GM19372 (cell line): ENCODE results near the gene ANKRD24.
"Not testable (repeated sequence)": the region's sequence is repeated elsewhere in the genome, so short reads cannot be mapped to it uniquely, and the experiment has no call there.

ENCODE experiments used
- ATAC-seq: cut with Tn5 transposase; IDR thresholded peaks from one replicate; pipeline ENCODE4 v1.9.1; 2021; ENCODE audit warnings: mild to moderate bottlenecking, low read depth, moderate library complexity; ENCODE audit not compliant: unreplicated experiment

The ANKRD24 gene

GRCh38 chr19:4182084-4182810 lies at the start of gene ANKRD24, which contains the start of gene SIRT6:
TSS of gene ANKRD24 (plus strand) at chr19:4182689. CDS start at chr19:4186426, 3,737 bp downstream.
TSS of gene SIRT6 (minus strand) at chr19:4182563. CDS start at chr19:4182539, 24 bp downstream.
- peak; percentile 87 for ATAC-seq

GRCh38 chr19:4134351-4134750 lies 48.1 kb upstream of the ANKRD24 start:
- ATAC-seq = no peak

GRCh38 chr19:4135386-4135785 lies 47.1 kb upstream of the ANKRD24 start:
- not testable (repeated sequence) for ATAC-seq

- no peak for ATAC-seq
Observed at GRCh38 chr19:4136680-4137088, 45.8 kb upstream of the ANKRD24 start.

GRCh38 chr19:4138445-4138844 lies 44.0 kb upstream of the ANKRD24 start:
- no peak for ATAC-seq

- no peak for ATAC-seq
Observed at GRCh38 chr19:4139614-4140236, 42.8 kb upstream of the ANKRD24 start.

DNA sequence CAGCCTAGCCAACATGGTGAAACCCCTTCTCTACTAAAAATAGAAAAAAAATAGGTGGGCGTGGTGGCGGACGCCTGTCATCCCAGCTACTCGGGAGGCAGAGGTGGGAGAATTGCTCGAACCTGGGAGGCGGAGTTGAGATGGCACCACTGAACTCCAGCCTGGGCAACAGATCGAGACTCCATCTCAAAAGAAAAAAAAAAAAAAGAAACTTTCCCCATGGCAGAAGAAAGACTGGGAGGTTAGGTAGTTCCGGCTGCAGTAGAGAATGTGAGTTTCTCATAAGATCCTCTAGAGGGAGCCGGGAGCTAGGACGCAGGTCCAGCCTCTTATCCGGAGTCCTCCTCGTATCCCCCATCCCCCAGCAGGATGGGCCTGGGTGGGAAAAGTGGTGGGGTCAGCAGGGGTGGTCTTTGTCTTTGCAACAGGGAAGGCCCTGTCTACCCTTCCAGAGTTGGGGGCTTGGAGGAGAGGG lies 42.2 kb upstream of the ANKRD24 start:
- ATAC-seq = no peak

DNA sequence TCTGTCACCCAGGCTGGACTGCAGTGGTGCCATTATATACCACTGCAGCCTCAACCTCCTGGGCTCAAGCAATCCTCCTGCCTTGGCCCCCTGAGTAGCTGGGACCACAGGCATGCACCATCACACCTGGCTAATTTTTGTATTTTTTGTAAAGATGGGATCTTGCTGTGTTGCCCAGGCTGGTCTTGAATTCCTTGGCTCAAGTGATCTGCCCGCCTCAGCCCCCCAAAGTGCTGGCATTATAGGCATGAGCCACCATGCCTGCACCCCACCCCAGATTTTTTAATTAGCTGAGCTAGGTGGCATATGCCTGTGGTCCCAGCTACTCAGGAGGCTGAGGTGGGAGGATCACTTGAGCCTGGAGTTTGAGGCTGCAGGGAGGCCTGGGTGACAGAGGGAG lies 39.6 kb upstream of the ANKRD24 start:
- ATAC-seq = not testable (repeated sequence)

DNA sequence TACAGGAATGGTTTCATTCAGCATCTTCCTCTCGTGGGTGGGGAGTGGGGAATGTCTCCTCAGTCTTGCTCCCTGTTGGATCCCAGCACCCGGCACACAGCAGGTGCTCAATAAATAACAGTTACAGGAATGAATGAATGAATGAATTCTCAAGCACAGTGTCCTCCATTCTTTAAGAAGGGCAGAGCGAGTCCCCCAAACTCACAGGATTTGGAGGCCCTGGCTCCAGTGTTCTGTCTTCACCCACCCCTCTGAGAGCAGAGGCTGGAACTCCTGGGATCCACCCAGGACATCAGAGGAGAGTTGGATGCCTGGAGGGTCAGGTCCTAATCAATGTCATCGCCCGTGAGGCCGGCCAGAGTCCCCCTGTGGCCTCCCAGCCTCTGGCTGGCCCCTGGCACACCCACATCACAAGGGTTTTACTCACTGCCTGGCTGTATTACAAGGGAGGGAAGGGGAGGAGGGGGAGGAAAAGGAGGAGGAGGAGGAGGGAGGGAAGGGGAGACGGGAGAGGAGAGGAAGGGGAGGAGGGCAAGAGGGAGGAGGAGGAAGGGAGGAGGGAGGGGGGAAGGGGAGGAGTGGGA lies 37.7 kb upstream of the ANKRD24 start:
- no peak for ATAC-seq

- ATAC-seq = no peak
Observed at GRCh38 chr19:4149518-4150288, 32.8 kb upstream of the ANKRD24 start.

- no peak for ATAC-seq
Observed at GRCh38 chr19:4151623-4152022, 30.9 kb upstream of the ANKRD24 start.

DNA sequence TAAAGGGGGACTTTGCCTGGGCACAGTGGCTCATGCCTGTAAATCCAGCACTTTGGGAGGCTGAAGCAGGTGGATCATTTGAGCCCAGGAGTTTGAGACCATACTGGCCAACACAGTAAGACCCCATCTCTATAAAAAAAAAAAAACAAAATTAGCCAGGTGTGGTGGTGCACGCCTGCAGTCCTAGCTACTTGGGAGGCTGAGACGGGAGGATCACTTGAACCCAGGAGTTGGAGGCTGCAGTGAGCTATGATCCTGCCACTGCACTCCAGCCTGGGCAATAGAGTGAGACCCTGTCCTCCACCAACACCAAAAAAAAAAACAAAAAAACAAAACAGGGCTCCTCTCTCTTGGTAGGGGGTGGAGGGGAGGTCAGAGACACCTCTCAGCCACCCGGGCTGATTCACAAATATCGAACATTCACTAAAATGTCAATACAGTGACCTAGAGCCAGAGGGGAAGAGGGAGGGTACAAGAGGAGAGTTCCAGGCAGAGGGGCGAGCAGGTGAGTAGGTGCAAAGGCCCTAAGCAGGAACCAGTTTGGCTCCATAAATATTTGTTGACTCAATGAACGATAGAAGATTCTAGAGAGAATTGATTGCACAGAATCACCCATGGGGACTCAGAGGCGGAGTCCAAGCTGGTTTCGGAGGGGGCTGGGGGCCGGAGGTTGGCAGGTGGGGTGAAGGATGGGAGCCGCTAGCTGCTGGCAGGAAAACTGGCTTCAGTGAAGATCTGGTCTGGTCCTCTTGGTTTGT lies 30.1 kb upstream of the ANKRD24 start:
- ATAC-seq = no peak

GRCh38 chr19:4154571-4155312 lies 27.7 kb upstream of the ANKRD24 start:
- no peak for ATAC-seq

DNA sequence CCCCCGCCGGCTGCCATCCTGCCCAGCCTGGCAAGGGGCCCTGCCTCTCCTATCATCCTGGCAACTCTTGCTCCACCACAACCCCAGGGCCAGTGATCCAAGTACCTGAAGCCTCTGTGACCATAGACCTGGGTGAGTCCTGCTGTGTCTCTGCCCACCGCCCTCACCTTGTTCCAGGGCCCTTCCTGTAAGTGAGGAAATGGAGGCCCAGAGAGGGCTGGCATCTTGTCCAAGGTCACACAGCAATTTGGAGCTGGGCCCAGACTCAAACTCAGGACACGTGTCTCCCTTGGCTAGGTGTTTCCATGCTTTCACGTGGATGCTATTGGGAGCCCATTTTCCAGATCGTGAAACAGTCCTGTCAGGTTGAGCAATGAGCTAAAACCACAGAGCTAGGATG lies 25.3 kb upstream of the ANKRD24 start:
- ATAC-seq = no peak

DNA sequence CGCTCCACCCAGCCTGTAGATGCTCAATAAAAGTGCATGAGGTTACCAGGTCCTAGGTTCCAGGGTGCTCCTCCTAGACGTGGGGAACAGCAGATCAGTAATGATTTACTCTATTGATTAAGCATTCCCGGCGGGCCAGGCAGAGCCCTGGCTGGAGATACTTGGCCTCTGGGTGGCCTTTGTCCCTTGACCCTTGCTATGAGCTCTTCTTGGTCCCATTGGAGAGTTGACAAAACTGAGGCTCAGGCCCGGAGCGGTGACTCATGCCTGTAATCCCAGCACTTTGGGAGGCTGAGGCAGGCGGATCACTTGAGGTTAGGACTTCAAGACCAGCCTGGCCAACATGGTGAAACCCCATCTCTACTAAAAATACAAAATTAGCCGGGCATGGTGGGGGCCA lies 24.5 kb upstream of the ANKRD24 start:
- ATAC-seq = not testable (repeated sequence)

DNA sequence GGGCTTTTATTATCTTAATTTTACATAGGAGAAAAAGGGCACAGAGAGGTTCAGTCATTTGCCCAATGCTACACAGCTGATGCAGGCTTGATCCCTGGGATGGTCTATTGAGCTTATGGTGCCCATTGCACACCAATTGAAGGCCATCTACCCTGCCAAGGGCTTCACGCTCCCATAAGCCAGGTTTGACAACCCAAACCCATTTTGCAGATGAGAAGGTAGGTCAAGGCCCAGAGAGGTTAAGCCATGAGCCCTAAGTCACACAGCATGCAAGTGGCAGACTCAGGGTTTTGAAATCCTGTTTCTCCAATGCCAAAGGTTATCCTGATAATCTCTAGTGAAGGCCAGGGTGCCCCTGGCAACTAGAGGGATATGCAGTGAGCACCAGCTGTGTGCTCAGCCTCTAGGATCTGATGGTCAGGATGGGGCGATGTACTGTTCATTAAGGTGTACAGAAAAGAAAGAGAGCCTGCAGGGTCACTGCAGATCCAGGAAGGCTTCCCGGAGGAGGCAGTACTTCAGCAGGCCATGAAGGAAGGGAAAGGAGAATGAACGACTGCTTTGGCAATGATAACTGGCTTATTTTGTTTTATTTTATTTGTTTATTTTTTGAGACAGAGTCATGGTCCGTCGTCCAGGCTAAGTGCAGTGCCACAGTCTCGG lies 20.9 kb upstream of the ANKRD24 start:
- no peak for ATAC-seq

GRCh38 chr19:4164262-4164661 lies 18.2 kb upstream of the ANKRD24 start:
- no peak for ATAC-seq

DNA sequence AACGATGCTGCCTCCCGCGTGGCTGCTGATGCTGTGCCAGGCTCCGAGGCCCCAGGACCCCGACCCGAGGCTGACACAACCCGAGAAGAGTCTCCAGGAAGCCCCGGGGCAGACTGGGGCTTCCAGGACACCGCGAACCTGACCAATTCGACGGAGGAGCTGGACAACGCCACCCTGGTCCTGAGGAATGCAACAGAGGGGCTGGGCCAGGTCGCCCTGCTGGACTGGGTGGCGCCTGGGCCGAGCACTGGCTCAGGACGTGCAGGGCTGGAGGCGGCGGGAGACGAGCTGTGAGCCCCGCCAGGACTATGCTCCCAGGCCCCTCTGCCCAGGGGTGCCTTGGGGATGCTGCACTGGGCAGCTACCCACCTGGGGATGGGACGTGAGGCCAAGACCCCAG lies 10.8 kb upstream of the ANKRD24 start:
- no peak for ATAC-seq
